HG03354 (cell line): ENCODE measurements around the gene CREB3L2.
"Not testable (repeated sequence)": the region's sequence is repeated elsewhere in the genome, so short reads cannot be mapped to it uniquely, and the experiment has no call there.

Experiments used
- ATAC-seq: cut with Tn5 transposase; IDR thresholded peaks from one replicate; pipeline ENCODE4 v1.9.1; 2021; ENCODE audit warnings: mild to moderate bottlenecking; ENCODE audit not compliant: unreplicated experiment, poor library complexity, severe bottlenecking

Gene CREB3L2

DNA sequence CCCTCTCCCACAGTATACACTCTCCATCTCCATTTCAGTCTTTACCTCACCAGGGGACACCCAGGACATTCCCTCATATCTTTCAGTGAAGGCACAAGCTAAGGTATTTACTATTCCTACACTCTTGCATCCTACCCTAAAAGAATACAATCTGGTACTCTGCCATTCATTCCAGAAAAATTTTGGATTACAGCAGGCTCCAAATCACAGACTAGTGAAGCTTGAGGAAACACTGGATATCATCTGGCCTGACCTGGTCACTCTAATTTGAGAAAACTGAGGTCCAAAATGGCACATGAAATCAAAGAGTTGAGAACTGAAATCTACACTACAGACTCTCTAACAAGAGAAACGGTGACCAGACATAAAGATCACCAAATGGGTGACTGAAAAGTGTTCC, 61.7 kb downstream of the CREB3L2 start:
- no peak for ATAC-seq

GRCh38 chr7:137937202-137937560, 64.7 kb downstream of the CREB3L2 start:
- ATAC-seq: no peak

GRCh38 chr7:137936509-137937201, 65.2 kb downstream of the CREB3L2 start:
- ATAC-seq: no peak

DNA sequence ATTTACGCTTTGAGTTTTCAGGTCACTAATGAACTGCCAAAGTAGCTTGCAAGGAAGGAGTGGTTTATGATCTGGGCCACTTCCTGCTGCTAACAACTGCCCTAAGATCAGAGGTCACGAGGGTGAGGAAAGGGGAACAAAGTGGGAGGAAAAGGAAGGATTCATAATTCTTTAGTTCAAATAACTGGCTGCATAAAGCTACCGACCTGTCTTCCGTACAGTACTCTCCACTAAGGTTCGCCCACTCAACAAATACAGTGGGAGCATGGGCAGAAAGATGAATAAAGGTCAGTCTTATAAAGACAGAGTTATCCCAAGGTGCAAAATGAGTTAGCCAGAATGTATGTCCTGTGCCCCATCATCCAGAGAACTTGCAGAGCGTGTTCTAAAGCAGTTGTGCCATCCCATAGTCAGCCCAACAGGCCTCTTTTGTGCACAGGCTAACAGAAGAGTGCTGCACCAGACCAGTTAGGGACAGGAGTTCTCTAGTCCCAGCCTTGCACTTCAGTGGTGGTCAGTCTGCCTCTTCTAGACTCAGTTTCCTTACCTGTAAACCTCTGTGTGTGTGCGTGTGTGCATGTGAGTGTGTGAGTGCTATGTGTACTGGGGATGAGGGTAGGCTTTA, 65.9 kb downstream of the CREB3L2 start:
- ATAC-seq: peak; percentile 47

DNA sequence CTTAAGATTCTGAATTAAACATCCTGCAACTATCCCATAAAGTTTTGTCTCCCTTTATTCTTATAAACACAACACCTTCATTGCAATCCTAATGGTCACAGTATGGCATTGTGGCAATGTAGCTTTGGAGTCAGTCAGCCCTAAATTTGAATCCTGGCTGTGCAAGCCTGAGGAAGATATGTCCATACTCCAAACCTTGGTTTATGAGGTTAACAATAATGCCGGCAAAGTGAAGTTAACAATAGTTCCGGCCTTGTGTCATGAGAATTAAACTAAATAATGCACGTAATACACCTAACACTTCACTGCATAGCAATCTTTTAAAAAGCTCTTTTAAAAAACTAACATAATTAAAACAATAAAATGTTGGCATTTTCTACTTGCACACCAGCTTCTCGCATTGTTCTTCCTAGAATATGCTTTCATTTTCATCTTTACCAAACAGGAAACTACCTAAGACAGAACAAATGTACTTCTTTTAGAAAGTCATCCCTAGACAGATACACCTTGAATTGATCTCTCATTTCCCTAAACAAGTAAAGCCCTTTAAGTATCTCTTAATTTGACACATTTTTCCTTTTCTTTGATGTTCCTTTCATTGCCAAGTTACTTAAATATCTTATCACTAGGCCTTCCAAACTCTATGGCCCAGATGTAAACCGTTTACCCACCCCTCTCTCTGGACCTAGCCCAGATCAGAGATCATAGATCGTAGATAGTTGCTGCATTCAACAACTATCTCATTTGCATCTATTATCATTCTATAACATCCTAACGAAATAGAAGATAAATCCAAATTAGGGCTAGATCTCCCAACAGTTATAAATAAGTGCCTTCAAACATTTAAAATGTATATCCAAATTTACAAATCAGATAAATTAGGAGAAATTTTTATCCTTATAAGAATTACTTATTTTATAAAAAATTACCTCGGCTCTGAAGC, 66.7 kb downstream of the CREB3L2 start:
- ATAC-seq: peak; percentile 88

DNA sequence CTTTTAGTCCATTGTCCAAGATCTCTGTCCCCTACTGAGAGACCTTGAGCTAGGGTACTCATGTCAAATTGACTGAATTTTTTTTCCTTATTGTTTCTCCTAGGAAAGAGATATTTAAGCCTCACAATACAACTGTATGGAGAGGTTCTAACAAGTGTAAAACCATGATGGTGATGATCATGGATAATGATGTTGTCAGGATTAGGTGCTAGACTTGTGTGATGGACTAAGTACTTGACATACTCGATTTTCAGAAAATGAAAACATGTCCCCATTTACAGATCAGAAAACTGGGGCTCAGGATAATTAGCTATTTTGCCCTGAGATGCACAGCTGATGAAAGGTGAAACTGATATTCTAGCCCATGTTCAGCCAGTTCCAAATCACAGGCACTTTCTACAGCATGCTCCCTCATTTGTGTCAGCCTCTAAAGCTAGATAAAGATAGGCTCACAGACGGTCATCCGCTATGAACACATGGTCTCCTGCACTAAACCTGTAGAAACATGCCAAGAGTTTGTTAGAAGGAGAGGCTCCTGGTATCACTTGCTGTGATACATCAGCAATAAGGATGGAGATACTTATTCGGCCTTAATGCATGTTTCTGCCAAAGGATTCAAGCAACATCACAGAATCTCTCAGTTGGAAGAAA, 67.6 kb downstream of the CREB3L2 start:
- no peak for ATAC-seq

- no peak for ATAC-seq
Observed at GRCh38 chr7:137933270-137934017, 68.4 kb downstream of the CREB3L2 start.

DNA sequence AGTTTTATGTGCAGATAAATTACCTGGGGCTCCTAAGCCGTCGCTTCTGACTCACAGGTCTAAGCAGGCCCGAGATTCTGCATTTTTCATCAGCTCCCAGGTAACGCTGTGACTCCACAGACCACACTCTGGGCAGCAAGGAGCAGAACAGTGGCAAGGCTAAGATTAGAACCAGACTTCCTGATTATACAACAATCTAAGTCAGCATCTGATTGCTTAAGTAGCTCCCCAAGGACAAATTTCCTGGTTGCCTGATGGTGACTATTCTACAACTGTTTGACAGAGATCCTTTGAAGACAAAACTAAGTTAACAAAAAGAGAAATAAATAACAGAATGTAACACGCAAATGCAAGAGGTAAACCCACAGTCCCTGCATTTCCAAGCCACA, 69.0 kb downstream of the CREB3L2 start:
- ATAC-seq: no peak

DNA sequence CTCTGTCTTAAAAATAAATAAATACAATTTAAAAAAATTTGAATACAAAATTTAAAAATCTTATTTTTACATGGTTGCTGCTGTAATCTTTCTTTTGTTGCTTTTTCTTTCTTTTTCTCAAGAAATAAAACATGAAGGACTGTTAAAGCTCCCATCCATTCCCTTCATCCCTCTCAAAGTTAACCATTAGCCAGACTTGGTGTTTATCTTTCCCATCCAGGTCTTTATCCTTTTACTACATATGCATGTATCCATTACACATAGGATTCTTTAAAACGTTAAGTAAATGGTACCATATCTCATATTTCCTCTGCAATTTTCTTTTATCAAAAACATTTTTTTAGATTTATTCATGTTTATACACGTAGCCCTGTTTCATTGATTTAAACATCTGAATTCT, 70.1 kb downstream of the CREB3L2 start:
- ATAC-seq: no peak

- ATAC-seq: no peak
Observed at GRCh38 chr7:137930581-137930980, 71.3 kb downstream of the CREB3L2 start.

DNA sequence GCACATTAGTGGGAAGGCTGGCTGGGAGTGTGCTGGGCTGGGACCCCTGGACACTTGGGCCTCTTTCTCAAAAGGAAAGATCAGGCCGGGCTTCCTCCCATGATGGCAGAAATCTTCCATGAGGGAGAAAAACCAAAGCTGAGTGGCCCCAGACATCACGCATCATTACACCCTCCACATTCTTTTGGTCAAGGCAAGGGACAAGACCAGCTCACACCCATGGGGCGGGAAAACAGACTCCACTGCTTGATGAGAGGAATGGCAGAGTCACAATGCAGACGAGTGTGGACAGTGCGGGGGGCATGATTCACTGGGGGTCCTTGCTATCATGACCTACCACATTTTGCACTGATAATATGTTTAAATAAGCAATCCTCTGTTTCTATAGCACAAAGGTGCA, 73.3 kb downstream of the CREB3L2 start:
- ATAC-seq: no peak

- ATAC-seq: no peak
Observed at GRCh38 chr7:137927386-137927785, 74.5 kb downstream of the CREB3L2 start.

DNA sequence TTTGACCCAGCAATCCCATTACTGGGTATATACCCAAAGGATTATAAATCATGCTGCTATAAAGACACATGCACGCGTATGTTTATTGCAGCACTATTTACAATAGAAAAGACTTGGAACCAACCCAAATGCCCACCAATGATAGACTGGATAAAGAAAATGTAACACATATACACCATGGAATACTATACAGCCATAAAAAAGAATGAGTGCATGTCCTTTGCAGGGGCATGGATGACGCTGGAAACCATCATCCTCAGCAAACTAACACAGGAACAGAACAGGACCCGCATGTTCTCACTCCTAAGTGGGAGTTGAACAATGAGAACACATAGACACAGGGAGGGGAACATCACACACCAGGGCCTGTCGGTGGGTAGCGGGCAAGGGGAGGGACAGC, 75.7 kb downstream of the CREB3L2 start:
- ATAC-seq: not testable (repeated sequence)

- no peak for ATAC-seq
Observed at GRCh38 chr7:137925754-137926153, 76.1 kb downstream of the CREB3L2 start.

- ATAC-seq: no peak
Observed at GRCh38 chr7:137925091-137925490, 76.8 kb downstream of the CREB3L2 start.

DNA sequence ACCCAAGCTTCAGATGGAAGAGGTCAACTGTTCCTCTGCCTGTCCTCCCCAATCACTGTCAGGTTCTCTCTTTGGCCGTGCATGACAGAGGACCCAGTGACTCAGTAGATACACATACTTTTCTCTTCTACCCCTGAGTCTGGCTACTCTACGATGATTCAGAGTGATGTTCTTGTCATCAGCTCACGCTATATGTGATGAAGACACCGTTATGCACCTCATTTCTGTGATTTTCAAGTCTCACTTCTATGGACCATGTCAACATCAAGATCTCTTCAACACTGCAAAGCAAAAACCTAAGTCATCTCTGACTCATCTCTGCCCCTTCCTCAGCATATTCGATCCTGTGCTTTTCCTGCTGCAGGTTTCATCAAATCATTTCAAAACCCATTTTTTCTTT, 78.5 kb downstream of the CREB3L2 start:
- no peak for ATAC-seq

- ATAC-seq: no peak
Observed at GRCh38 chr7:137920637-137921399, 81.1 kb downstream of the CREB3L2 start.

- ATAC-seq: no peak
Observed at GRCh38 chr7:137919987-137920386, 81.9 kb downstream of the CREB3L2 start.
